Thyroid gland (tissue), 4 donors: ENCODE measurements around the gene BBIP1. TPM values are rescaled to one million over a fixed set of nuclear protein-coding genes. Genes with fewer than 3 reads are reported as not detected.
A peak's percentile ranks its signal among the peaks of the same experiment; 100 is the strongest.
"Not testable (repeated sequence)": the region's sequence is repeated elsewhere in the genome, so short reads cannot be mapped to it uniquely, and the experiment has no call there.

ENCODE experiments used
- DNase-seq, 2 donors: peaks; one replicate each; pipeline ENCODE4 v3.0.0-alpha.2; 2019
- H3K27ac ChIP-seq, 3 donors: fragments of 200-600 bp; sonication (generic); 1 replicate in 2 of 3; 2 replicates in 1 of 3; pipeline ENCODE4 v1.5.1; 2016 to 2019; ENCODE audit warnings: mild to moderate bottlenecking in 1 of 3, moderate library complexity in 1 of 3
- H3K27me3 ChIP-seq: fragments of 200-600 bp; sonication (generic); one replicate; pipeline ENCODE4 v1.5.1; 2019
- H3K36me3 ChIP-seq, 2 donors: fragments of 200-600 bp; sonication (generic); one replicate each; pipeline ENCODE4 v1.5.1; 2016 to 2019
- H3K4me1 ChIP-seq, 2 donors: fragments of 200-600 bp; sonication (generic); one replicate each; pipeline ENCODE4 v1.5.1; 2017 to 2019
- H3K4me3 ChIP-seq, 3 donors: fragments of 200-600 bp; sonication (generic); replicated peaks in 1 of 3; 1 replicate in 2 of 3; 2 replicates in 1 of 3; pipeline ENCODE4 v1.5.1; 2016; ENCODE audit warnings: mild to moderate bottlenecking in 1 of 3
- H3K9me3 ChIP-seq: fragments of 200-600 bp; sonication (generic); one replicate; pipeline ENCODE4 v1.5.1; 2017
- POLR2A ChIP-seq, 2 donors: fragments of 450-650 bp; IDR thresholded peaks; one replicate each; pipeline ENCODE4 v1.6.1; 2017; ENCODE audit warnings: antibody characterized with exemption in 2 of 2, mild to moderate bottlenecking in 2 of 2, moderate library complexity in 1 of 2
- WGBS, 2 donors: methylation state at CpG; one replicate each; pipeline ENCODE4 v1.1.5; 2017; 5-methylcytosine and 5-hydroxymethylcytosine counted together
- intact Hi-C: fragments of 100-400 bp; cut with DNase I; formaldehyde crosslinking; loops from one replicate; pipeline ENCODE4 v1.15.1; 2023
- total RNA-seq, 4 donors: library from RNA; depleted of rRNA; stranded (reverse); fragments of >200 nt; gene quantifications; one replicate each; pipeline ENCODE4 v1.2.3, GENCODE V29; 2016
- TF ChIP-seq, protein P1 (sequence below), 6 experiments: fragments of 200-600 bp in 3 of 6; fragments of 450-650 bp in 3 of 6; sonication (generic) in 3 of 6; IDR thresholded peaks; one replicate each; pipeline ENCODE4 v1.5.1; 2016 to 2019; ENCODE audit warnings: antibody characterized with exemption in 6 of 6, mild to moderate bottlenecking in 2 of 6, inconsistent platforms in 1 of 6, moderate library complexity in 1 of 6

BBIP1 gene
- total RNA-seq, 4 donors from 2014 or later: 27.3 to 48.4 (median 34.1) TPM

- H3K4me3 ChIP-seq: no peak overlapping the region
- H3K36me3 ChIP-seq: no peaks in the 10 kb centered on the region
- WGBS, 2 donors: 71 to 83% methylated on average over 4 of the region's 4 CpGs
- no peak for DNase-seq
- peaks cover 40 to 58% of the 10 kb centered on the region in 2 donors for H3K4me1 ChIP-seq
- TF ChIP-seq, protein P1, sequence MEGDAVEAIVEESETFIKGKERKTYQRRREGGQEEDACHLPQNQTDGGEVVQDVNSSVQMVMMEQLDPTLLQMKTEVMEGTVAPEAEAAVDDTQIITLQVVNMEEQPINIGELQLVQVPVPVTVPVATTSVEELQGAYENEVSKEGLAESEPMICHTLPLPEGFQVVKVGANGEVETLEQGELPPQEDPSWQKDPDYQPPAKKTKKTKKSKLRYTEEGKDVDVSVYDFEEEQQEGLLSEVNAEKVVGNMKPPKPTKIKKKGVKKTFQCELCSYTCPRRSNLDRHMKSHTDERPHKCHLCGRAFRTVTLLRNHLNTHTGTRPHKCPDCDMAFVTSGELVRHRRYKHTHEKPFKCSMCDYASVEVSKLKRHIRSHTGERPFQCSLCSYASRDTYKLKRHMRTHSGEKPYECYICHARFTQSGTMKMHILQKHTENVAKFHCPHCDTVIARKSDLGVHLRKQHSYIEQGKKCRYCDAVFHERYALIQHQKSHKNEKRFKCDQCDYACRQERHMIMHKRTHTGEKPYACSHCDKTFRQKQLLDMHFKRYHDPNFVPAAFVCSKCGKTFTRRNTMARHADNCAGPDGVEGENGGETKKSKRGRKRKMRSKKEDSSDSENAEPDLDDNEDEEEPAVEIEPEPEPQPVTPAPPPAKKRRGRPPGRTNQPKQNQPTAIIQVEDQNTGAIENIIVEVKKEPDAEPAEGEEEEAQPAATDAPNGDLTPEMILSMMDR (IDR thresholded peaks at IDR 0.05): no peak
- no peak for TF ChIP-seq POLR2A (IDR thresholded peaks at IDR 0.05)
- no peaks in the 10 kb centered on the region for H3K9me3 ChIP-seq
- intact Hi-C loops: no loop called here
- no peaks in the 10 kb centered on the region for H3K27me3 ChIP-seq
- peak overlapping the region; percentile 61 to 92 (median 68) for H3K27ac ChIP-seq
Observed at GRCh38 chr10:110867807-110868465, 51.0 kb downstream of the BBIP1 start.

- intact Hi-C loops, H3K36me3 ChIP-seq, H3K27me3 ChIP-seq, H3K4me3 ChIP-seq, DNase-seq, H3K9me3 ChIP-seq: not testable (repeated sequence)
- WGBS, 2 donors: 86 to 89% methylated on average over 8 of the region's 8 CpGs
- Histone ChIP-seq H3K27ac (peak overlapping the region; percentile 61 to 92 (median 87)), H3K4me1 (peaks cover 40 to 58% of the 10 kb centered on the region in 2 donors)
Observed at GRCh38 chr10:110867011-110867806, 51.8 kb downstream of the BBIP1 start.

- Histone ChIP-seq H3K4me3 (no peak overlapping the region), H3K9me3 (no peaks in the 10 kb centered on the region), H3K36me3 (no peaks in the 10 kb centered on the region), H3K27ac (peak overlapping the region; percentile 87 to 92 (median 87)), H3K27me3 (no peaks in the 10 kb centered on the region), H3K4me1 (peaks cover 40 to 57% of the 10 kb centered on the region in 2 donors)
- peak in 1 of 2 donors; percentile 39 for DNase-seq
- TF ChIP-seq, protein P1 (IDR thresholded peaks at IDR 0.05): no peak
- no peak for TF ChIP-seq POLR2A (IDR thresholded peaks at IDR 0.05)
- WGBS, 2 donors: 59 to 63% methylated on average over 4 of the region's 4 CpGs
- intact Hi-C loops: no loop called here
Observed at GRCh38 chr10:110865809-110866482, 53.0 kb downstream of the BBIP1 start.

GRCh38 chr10:110865186-110865808 lies 53.7 kb downstream of the BBIP1 start:
- Histone ChIP-seq H3K4me1 (peaks cover 43 to 57% of the 10 kb centered on the region in 2 donors), H3K36me3 (no peaks in the 10 kb centered on the region), H3K27ac (peak overlapping the region; percentile 87 to 92 (median 87)), H3K4me3 (no peak overlapping the region), H3K27me3 (no peaks in the 10 kb centered on the region), H3K9me3 (no peaks in the 10 kb centered on the region)
- intact Hi-C loops: no loop called here
- DNase-seq: peak; percentile 27 to 32
- TF ChIP-seq POLR2A (IDR thresholded peaks at IDR 0.05): peak in 1 of 2 donors; percentile 31
- TF ChIP-seq, protein P1 (IDR thresholded peaks at IDR 0.05): no peak
- WGBS, 2 donors: 28 to 31% methylated on average over 6 of the region's 6 CpGs

GRCh38 chr10:110864662-110865140 lies 54.3 kb downstream of the BBIP1 start:
- 46 to 52% methylated on average over 6 of the region's 6 CpGs for WGBS, 2 donors
- DNase-seq: no peak
- Histone ChIP-seq H3K27me3 (no peaks in the 10 kb centered on the region), H3K4me1 (peaks cover 48 to 63% of the 10 kb centered on the region in 2 donors), H3K9me3 (no peaks in the 10 kb centered on the region), H3K27ac (peak overlapping the region; percentile 87 to 92 (median 87)), H3K4me3 (no peak overlapping the region), H3K36me3 (no peaks in the 10 kb centered on the region)
- intact Hi-C loops: no loop called here
- peak in 1 of 2 donors; percentile 16 for TF ChIP-seq POLR2A (IDR thresholded peaks at IDR 0.05)
- TF ChIP-seq, protein P1 (IDR thresholded peaks at IDR 0.05): no peak
